Neuronal stem cell (in vitro differentiated cells): ENCODE results near the gene PGAP3.

Experiments
- DNase-seq: peaks from one replicate; pipeline ENCODE4 v3.0.0-alpha.2; 2013; ENCODE audit warnings: low spot score
- H2AFZ ChIP-seq: one replicate; pipeline ENCODE4 v1.6.1; 2013; ENCODE audit warnings: mild to moderate bottlenecking, low read length, inconsistent platforms
- H2AK5ac ChIP-seq: 2 replicates; pipeline ENCODE4 v1.6.1; 2013; ENCODE audit warnings: low read depth, mild to moderate bottlenecking, inconsistent platforms, low read length, moderate library complexity, mixed read lengths
- H2BK120ac ChIP-seq: 2 replicates; pipeline ENCODE4 v1.6.1; 2013; ENCODE audit warnings: low read depth, mild to moderate bottlenecking, inconsistent platforms, low read length, moderate library complexity, mixed read lengths
- H2BK12ac ChIP-seq: one replicate; pipeline ENCODE4 v1.6.1; 2013; ENCODE audit warnings: low read length, inconsistent platforms
- H2BK15ac ChIP-seq: 2 replicates; pipeline ENCODE4 v1.6.1; 2013; ENCODE audit warnings: mild to moderate bottlenecking, low read length, inconsistent platforms, mixed read lengths
- H2BK5ac ChIP-seq: one replicate; pipeline ENCODE4 v1.6.1; 2013; ENCODE audit warnings: inconsistent platforms, mild to moderate bottlenecking, low read length, moderate library complexity
- H3K14ac ChIP-seq: one replicate; pipeline ENCODE4 v1.6.1; 2013; ENCODE audit warnings: low read length, inconsistent platforms
- H3K18ac ChIP-seq: 2 replicates; pipeline ENCODE4 v1.6.1; 2013; ENCODE audit warnings: low read length, inconsistent platforms
- H3K23ac ChIP-seq: 2 replicates; pipeline ENCODE4 v1.6.1; 2013; ENCODE audit warnings: low read depth, mild to moderate bottlenecking, mixed read lengths, low read length, inconsistent platforms; ENCODE audit not compliant: poor library complexity
- H3K27ac ChIP-seq: replicated peaks from 3 replicates; pipeline ENCODE4 v1.5.1; 2013; ENCODE audit warnings: low read length, inconsistent platforms
- H3K27me3 ChIP-seq, 3 experiments: 2 replicates each; pipeline ENCODE4 v1.6.1; 2013; ENCODE audit warnings: low read length in 3 of 3, mild to moderate bottlenecking in 2 of 3, inconsistent platforms in 1 of 3, low read depth in 1 of 3, mixed read lengths in 1 of 3, moderate library complexity in 1 of 3; ENCODE audit not compliant: control insufficient read depth in 3 of 3, insufficient read depth in 3 of 3
- H3K36me3 ChIP-seq, 2 donors: replicated peaks in 1 of 2; 2 replicates each; pipeline ENCODE4 v1.6.1; 2013; ENCODE audit warnings: low read length in 2 of 2; ENCODE audit not compliant: control insufficient read depth in 2 of 2, insufficient read depth in 2 of 2
- H3K4ac ChIP-seq: 2 replicates; pipeline ENCODE4 v1.6.1; 2013; ENCODE audit warnings: inconsistent platforms, mild to moderate bottlenecking, low read length, moderate library complexity
- H3K4me1 ChIP-seq, 2 donors: 1 replicate in 1 of 2; 2 replicates in 1 of 2; pipeline ENCODE4 v1.6.1; 2013; ENCODE audit warnings: low read length in 2 of 2, low read depth in 1 of 2; ENCODE audit not compliant: control insufficient read depth in 2 of 2, insufficient read depth in 1 of 2
- H3K4me2 ChIP-seq: one replicate; pipeline ENCODE4 v1.6.1; 2013; ENCODE audit warnings: mild to moderate bottlenecking, low read length, inconsistent platforms; ENCODE audit not compliant: insufficient read depth, poor library complexity, severe bottlenecking
- H3K4me3 ChIP-seq, 2 donors: 2 replicates each; pipeline ENCODE4 v1.5.1; 2013; ENCODE audit warnings: low read length in 2 of 2, mild to moderate bottlenecking in 2 of 2, inconsistent platforms in 1 of 2, moderate library complexity in 1 of 2
- H3K79me1 ChIP-seq: one replicate; pipeline ENCODE4 v1.6.1; 2013; ENCODE audit warnings: low read depth, mild to moderate bottlenecking, inconsistent platforms, low read length, moderate library complexity
- H3K9ac ChIP-seq: one replicate; pipeline ENCODE4 v1.6.1; 2013; ENCODE audit warnings: mild to moderate bottlenecking, low read depth, low read length, inconsistent platforms; ENCODE audit not compliant: poor library complexity
- H3K9me3 ChIP-seq, 2 donors: replicated peaks in 1 of 2; 2 replicates each; pipeline versions ENCODE3 to v1.6.1; 2013; ENCODE audit warnings: low read length in 2 of 2, mild to moderate bottlenecking in 2 of 2, inconsistent platforms in 1 of 2, low read depth in 1 of 2, mixed read lengths in 1 of 2, moderate library complexity in 1 of 2; ENCODE audit not compliant: control insufficient read depth in 2 of 2, insufficient read depth in 1 of 2
- H4K8ac ChIP-seq: one replicate; pipeline ENCODE4 v1.6.1; 2013; ENCODE audit warnings: low read depth, mild to moderate bottlenecking, inconsistent platforms, low read length, moderate library complexity
- H4K91ac ChIP-seq: one replicate; pipeline ENCODE4 v1.6.1; 2013; ENCODE audit warnings: low read length, low read depth, mild to moderate bottlenecking, inconsistent platforms; ENCODE audit not compliant: poor library complexity
- WGBS, 2 donors: extraction: QIAGEN DNeasy Blood & Tissue Kit; methylation state at CpG; one replicate each; pipeline ENCODE4 v1.1.7; 2013; ENCODE audit warnings: missing lambda C conversion rate in 2 of 2, mixed read lengths in 1 of 2; ENCODE audit not compliant: insufficient read length in 2 of 2, insufficient replicate concordance in 1 of 2; ENCODE audit errors: extremely low coverage in 2 of 2; 5-methylcytosine and 5-hydroxymethylcytosine counted together

The PGAP3 gene

GRCh38 chr17:39735882-39736281 is 48.0 kb upstream of the PGAP3 start:
- Histone ChIP-seq H3K79me1 (no peaks in the 10 kb centered on the region), H4K91ac (no peak overlapping the region), H2BK12ac (no peak overlapping the region), H3K4ac (no peak overlapping the region), H2BK15ac (no peak overlapping the region), H2AFZ (no peak overlapping the region), H4K8ac (no peak overlapping the region), H2BK5ac (no peak overlapping the region), H3K4me2 (no peak overlapping the region), H3K18ac (peak overlapping the region; percentile 67), H3K9me3 (no peaks in the 10 kb centered on the region), H3K27ac (no peak overlapping the region), H2BK120ac (no peak overlapping the region), H3K23ac (no peak overlapping the region), H3K14ac (no peak overlapping the region), H2AK5ac (no peak overlapping the region), H3K9ac (no peak overlapping the region), H3K36me3 (no peaks in the 10 kb centered on the region), H3K27me3 (peaks cover 0 to 55% (median 23%) of the 10 kb centered on the region in 3 experiments), H3K4me1 (peaks cover 14 to 18% of the 10 kb centered on the region in 2 donors), H3K4me3 (no peak overlapping the region)
- DNase-seq = no peak
- WGBS, 2 donors = no CpG with 5 or more reads among the region's 2 CpGs

- H3K14ac ChIP-seq = no peak overlapping the region
- H3K36me3 ChIP-seq = peaks cover 8 to 17% of the 10 kb centered on the region in 2 donors
- no peak overlapping the region for H2AFZ ChIP-seq
- peaks cover 0 to 3% of the 10 kb centered on the region in 2 donors for H3K4me1 ChIP-seq
- no peak overlapping the region for H4K91ac ChIP-seq
- no peak overlapping the region for H3K18ac ChIP-seq
- no peak overlapping the region for H3K4me2 ChIP-seq
- no peak overlapping the region for H2BK120ac ChIP-seq
- no peak overlapping the region for H2BK12ac ChIP-seq
- no peaks in the 10 kb centered on the region for H3K9me3 ChIP-seq
- no peaks in the 10 kb centered on the region for H3K79me1 ChIP-seq
- H2BK5ac ChIP-seq = no peak overlapping the region
- H4K8ac ChIP-seq = no peak overlapping the region
- no peak for DNase-seq
- H3K4me3 ChIP-seq = no peak overlapping the region
- H3K27ac ChIP-seq = no peak overlapping the region
- H3K4ac ChIP-seq = no peak overlapping the region
- H2AK5ac ChIP-seq = no peak overlapping the region
- peaks cover 0 to 23% (median 5%) of the 10 kb centered on the region in 3 experiments for H3K27me3 ChIP-seq
- H2BK15ac ChIP-seq = no peak overlapping the region
- H3K9ac ChIP-seq = no peak overlapping the region
- no peak overlapping the region for H3K23ac ChIP-seq
- no CpG with 5 or more reads among the region's 3 CpGs for WGBS, 2 donors
Observed at GRCh38 chr17:39732586-39732985, 44.7 kb upstream of the PGAP3 start.

- H3K9ac ChIP-seq = peak within 1 kb of the TSS; percentile 71
- no peak within 1 kb of the TSS for H2BK120ac ChIP-seq
- no CpG with 5 or more reads among the region's 65 CpGs for WGBS, 2 donors
- H4K91ac ChIP-seq = no peak within 1 kb of the TSS
- peak within 1 kb of the TSS; percentile 78 for H3K4me2 ChIP-seq
- H3K4me3 ChIP-seq = peak within 1 kb of the TSS; percentile 63 to 86
- no peak within 1 kb of the TSS for H2BK5ac ChIP-seq
- no peaks in the 10 kb centered on the region for H3K9me3 ChIP-seq
- no peak within 1 kb of the TSS for H3K27ac ChIP-seq
- H4K8ac ChIP-seq = no peak within 1 kb of the TSS
- peak within 1 kb of the TSS; percentile 71 for H2BK15ac ChIP-seq
- H3K4me1 ChIP-seq = peaks cover 0 to 3% of the 10 kb centered on the region in 2 donors
- peak within 1 kb of the TSS; percentile 98 for H2AFZ ChIP-seq
- peak; percentile 87 for DNase-seq
- H3K23ac ChIP-seq = peak within 1 kb of the TSS; percentile 97
- peaks cover 25 to 39% of the 10 kb centered on the region in 2 donors for H3K36me3 ChIP-seq
- peak within 1 kb of the TSS; percentile 92 for H3K18ac ChIP-seq
- H3K4ac ChIP-seq = no peak within 1 kb of the TSS
- H3K27me3 ChIP-seq = peaks cover 0 to under 1% (median 0%) of the 10 kb centered on the region in 3 experiments
- H3K79me1 ChIP-seq = peaks cover 1% of the 10 kb centered on the region
- peak within 1 kb of the TSS; percentile 67 for H2AK5ac ChIP-seq
- no peak within 1 kb of the TSS for H3K14ac ChIP-seq
- no peak within 1 kb of the TSS for H2BK12ac ChIP-seq
Observed at GRCh38 chr17:39730095-39730921, 42.5 kb upstream of the PGAP3 start, which contains the start of gene MIEN1. MIEN1 (minus strand) TSS chr17:39730532; CDS start chr17:39730495, 37 bp downstream.

GRCh38 chr17:39729280-39729851 is 41.5 kb upstream of the PGAP3 start:
- Histone ChIP-seq H4K91ac (no peak overlapping the region), H3K4me3 (peak overlapping the region in 1 of 2 donors; percentile 63), H3K23ac (no peak overlapping the region)

More at GRCh38 chr17:39729280-39729851, 41.5 kb upstream of the PGAP3 start:
- no peaks in the 10 kb centered on the region for H3K27me3 ChIP-seq
- WGBS, 2 donors = no CpG with 5 or more reads among the region's 6 CpGs
- H2AFZ ChIP-seq = peak overlapping the region; percentile 98
- H3K18ac ChIP-seq = no peak overlapping the region
- H2BK120ac ChIP-seq = no peak overlapping the region
- no peak overlapping the region for H2BK15ac ChIP-seq
- peaks cover 0 to 3% of the 10 kb centered on the region in 2 donors for H3K4me1 ChIP-seq
- DNase-seq = no peak
- H3K9me3 ChIP-seq = no peaks in the 10 kb centered on the region
- H3K36me3 ChIP-seq = peaks cover 34 to 49% of the 10 kb centered on the region in 2 donors
- no peak overlapping the region for H3K14ac ChIP-seq
- H3K79me1 ChIP-seq = peaks cover 1% of the 10 kb centered on the region
- H2AK5ac ChIP-seq = no peak overlapping the region
- peak overlapping the region; percentile 78 for H3K4me2 ChIP-seq
- H3K9ac ChIP-seq = no peak overlapping the region
- no peak overlapping the region for H2BK12ac ChIP-seq
- H2BK5ac ChIP-seq = no peak overlapping the region
- H3K27ac ChIP-seq = no peak overlapping the region
- H4K8ac ChIP-seq = no peak overlapping the region
- H3K4ac ChIP-seq = no peak overlapping the region
